SK-N-MC (cell line): Measurements from ENCODE around the gene AHI1.

Experiments
- EZH2 ChIP-seq: fragments of 200-600 bp; sonication (generic); IDR thresholded peaks from one replicate; pipeline ENCODE4 v1.6.1; 2017; ENCODE audit warnings: antibody characterized with exemption
- POLR2AphosphoS5 ChIP-seq: IDR thresholded peaks from 2 replicates; pipeline ENCODE4 v1.6.1; 2012; ENCODE audit warnings: mild to moderate bottlenecking, low read depth, low read length, borderline replicate concordance

DNA sequence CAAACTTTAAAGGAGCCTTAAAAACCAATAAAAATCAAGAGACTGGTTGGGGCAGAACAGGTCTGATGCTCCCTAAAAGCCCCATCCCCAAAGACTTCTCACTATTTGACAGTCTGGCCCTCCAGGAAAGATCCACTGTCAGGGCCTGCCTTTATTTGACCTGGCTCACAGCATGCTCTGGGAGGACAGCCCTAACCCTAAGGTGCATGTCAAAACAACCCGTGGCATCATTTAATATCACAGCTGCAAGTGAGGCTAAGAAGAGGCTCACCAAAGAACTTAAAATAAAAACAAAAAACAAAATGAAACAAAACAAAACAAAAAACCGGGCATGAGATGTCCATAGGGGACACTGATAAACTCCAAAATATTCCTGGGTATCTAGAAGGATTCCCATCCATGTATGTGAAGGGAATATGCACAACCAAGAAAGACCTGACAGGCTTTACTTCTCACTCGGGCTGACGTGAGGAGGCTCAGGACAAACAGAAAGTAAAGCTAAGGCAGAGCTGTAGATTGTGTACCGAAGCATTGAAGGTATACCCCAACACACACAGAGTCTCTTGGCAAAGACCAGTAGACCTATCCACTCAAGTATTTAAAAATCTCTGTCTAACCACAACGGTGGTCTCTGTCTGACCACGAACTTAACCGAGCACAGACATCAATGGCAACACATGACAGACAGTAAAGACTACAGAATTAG, 57.3 kb downstream of the AHI1 start:
- no peak for TF ChIP-seq EZH2
- no peak for TF ChIP-seq POLR2AphosphoS5
